ENCODE measurements around the gene ESM1. TPM values are rescaled to one million over a fixed set of nuclear protein-coding genes. Genes with fewer than 3 reads are reported as not detected.

ESM1 gene
- total and polyA plus RNA-seq, 2 of the 8 experiments (the other 6 are each of a cell fraction or from before 2014, with no cell fraction given), result not detected

DNA sequence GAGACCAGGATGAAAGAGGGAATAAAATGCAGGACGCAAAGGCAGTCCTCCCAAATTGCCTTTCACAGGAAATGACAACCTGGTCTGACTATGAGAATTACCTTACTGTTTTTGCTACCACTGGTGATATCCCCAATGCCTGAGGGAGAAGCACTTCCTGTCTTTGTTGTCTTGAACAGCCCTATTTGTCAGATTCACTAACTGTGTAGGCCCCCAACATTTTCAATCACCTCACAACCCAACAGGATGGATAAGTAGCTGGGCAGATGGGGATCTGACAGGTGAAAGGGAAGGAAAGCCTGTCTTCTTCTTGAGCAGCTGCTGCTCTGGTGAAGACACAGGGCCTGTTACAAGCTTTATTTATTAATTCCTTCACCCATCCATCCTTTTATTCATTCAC lies 9.7 kb downstream of the ESM1 start:
- Histone ChIP-seq H3K36me3 (ENCODE audit: control insufficient read depth in 2 of 4, insufficient read depth in 4 of 4, low read length in 3 of 4) (no peaks in the 10 kb centered on the region), H3K23ac (ENCODE audit: insufficient read length) (no peak overlapping the region), H4K91ac (replicated peaks; ENCODE audit: insufficient read length, low read length) (no peak overlapping the region), H3K18ac (ENCODE audit: extremely low read depth, low read length) (no peak overlapping the region), H3K27me3 (replicated peaks in 1 of 4; ENCODE audit: control insufficient read depth in 3 of 4, extremely low read depth in 1 of 4, insufficient read depth in 3 of 4, low read length in 3 of 4) (no peaks in the 10 kb centered on the region), H3K4ac (replicated peaks; ENCODE audit: insufficient read length, low read depth, low read length) (no peak overlapping the region), H3K79me1 (ENCODE audit: low read depth, low read length) (no peaks in the 10 kb centered on the region), H4K20me1 (replicated peaks in 1 of 2; ENCODE audit: control insufficient read depth in 1 of 2, insufficient read depth in 2 of 2, low read length in 2 of 2) (no peaks in the 10 kb centered on the region), H2BK15ac (ENCODE audit: low read length) (no peak overlapping the region), H3K4me3 (ENCODE audit: extremely low read depth in 1 of 4, insufficient read depth in 2 of 4, low read depth in 3 of 4, low read length in 4 of 4) (no peak overlapping the region), H3K79me2 (ENCODE audit: control insufficient read depth in 1 of 2, insufficient read depth in 2 of 2, low read length in 2 of 2) (no peaks in the 10 kb centered on the region), H2AFZ (ENCODE audit: low read length) (no peak overlapping the region), H3K27ac (ENCODE audit: low read depth, low read length) (no peak overlapping the region), H2BK120ac (replicated peaks; ENCODE audit: low read depth, low read length) (no peak overlapping the region), H4K8ac (ENCODE audit: extremely low read depth, insufficient read depth, low read length) (no peak overlapping the region), H3K4me1 (replicated peaks in 1 of 4; ENCODE audit: control insufficient read depth in 3 of 4, insufficient read depth in 4 of 4, low read length in 3 of 4) (no peaks in the 10 kb centered on the region), H4K5ac (ENCODE audit: insufficient read length, low read depth, low read length) (no peak overlapping the region), H3K56ac (replicated peaks; ENCODE audit: insufficient read length, low read depth, low read length) (no peak overlapping the region), H3K4me2 (ENCODE audit: insufficient read depth in 1 of 2, low read depth in 2 of 2, low read length in 2 of 2) (no peak overlapping the region), H3K9ac (replicated peaks in 1 of 4; ENCODE audit: extremely low read depth in 1 of 4, low read depth in 3 of 4, low read length in 3 of 4) (no peak overlapping the region), H2AK5ac (ENCODE audit: low read depth, low read length) (no peak overlapping the region), H2BK5ac (ENCODE audit: low read depth, low read length) (no peak overlapping the region), H3K9me3 (ENCODE audit: insufficient read depth in 2 of 2, low read depth in 1 of 2, low read length in 1 of 2) (no peaks in the 10 kb centered on the region), H3K14ac (ENCODE audit: insufficient read length) (no peak overlapping the region), H2BK20ac (ENCODE audit: low read length) (no peak overlapping the region), H3K23me2 (ENCODE audit: low read depth, low read length) (no peaks in the 10 kb centered on the region; the same call in 1 of the 2 replicates), H2BK12ac (ENCODE audit: low read depth, low read length) (no peak overlapping the region)
- ChIA-PET CTCF (ENCODE audit: partially characterized antibody) (interaction anchor here (1.5 to 3.3 kb wide), 5 partner anchors 9 to 69 kb away, joined by 4 to 10 read pairs (median 5); partner anchors contain the start of gene ESM1), POLR2A (ENCODE audit: partially characterized antibody) (no interaction called here)
- FAIRE-seq, result no peak
- 89% methylated on average over 1 of the region's 1 CpG; no CpG with 5 or more reads in 1 of the 2 experiments for WGBS, 2 experiments (ENCODE audit: extremely low coverage in 1 of 2, insufficient coverage in 1 of 2, insufficient read length in 1 of 2, insufficient replicate concordance in 2 of 2, low coverage in 1 of 2, low lambda C conversion rate in 2 of 2, missing lambda C conversion rate in 1 of 2)
- no peak for DNase-seq (ENCODE audit: low read depth in 1 of 2, low spot score in 2 of 2)
- TF ChIP-seq TCF12 (IDR thresholded peaks at IDR 0.05; ENCODE audit: low read depth, low read length) (no peak), GABPA (IDR thresholded peaks at IDR 0.05; ENCODE audit: borderline replicate concordance, insufficient read depth, low read length) (no peak), POLR2AphosphoS5 (IDR thresholded peaks at IDR 0.05; ENCODE audit: low read depth, low read length) (no peak), PHF8 (conservative IDR thresholded peaks at IDR 0.05; ENCODE audit: low read depth, low read length) (no peak), CHD1 (IDR thresholded peaks at IDR 0.05; ENCODE audit: low read depth, low read length) (no peak), JUND (IDR thresholded peaks at IDR 0.05; ENCODE audit: low read length) (no peak), BCL11A (IDR thresholded peaks at IDR 0.05; ENCODE audit: low read depth in 2 of 2, low read length in 2 of 2) (no peak), RBBP5 (IDR thresholded peaks at IDR 0.05; ENCODE audit: borderline replicate concordance, low read depth, low read length) (no peak), RNF2 (IDR thresholded peaks at IDR 0.05; ENCODE audit: borderline replicate concordance, low read depth, low read length, missing control alignments, poor library complexity, severe bottlenecking) (no peak), SRF (IDR thresholded peaks at IDR 0.05; ENCODE audit: low read depth, low read length) (no peak), RAD21 (IDR thresholded peaks at IDR 0.05 in 1 of 2, conservative IDR thresholded peaks at IDR 0.05 in 1 of 2; ENCODE audit: low read depth in 2 of 2, low read length in 2 of 2) (no peak), CEBPB (IDR thresholded peaks at IDR 0.05; ENCODE audit: low read depth, low read length) (no peak)

All from H1 (cell line).